ENCODE results near the gene EIF1. TPM values are rescaled to one million over a fixed set of nuclear protein-coding genes. Genes with fewer than 3 reads are reported as not detected.

The EIF1 gene
- total RNA-seq, 2 experiments from 2014 or later = 145 to 659 TPM

DNA sequence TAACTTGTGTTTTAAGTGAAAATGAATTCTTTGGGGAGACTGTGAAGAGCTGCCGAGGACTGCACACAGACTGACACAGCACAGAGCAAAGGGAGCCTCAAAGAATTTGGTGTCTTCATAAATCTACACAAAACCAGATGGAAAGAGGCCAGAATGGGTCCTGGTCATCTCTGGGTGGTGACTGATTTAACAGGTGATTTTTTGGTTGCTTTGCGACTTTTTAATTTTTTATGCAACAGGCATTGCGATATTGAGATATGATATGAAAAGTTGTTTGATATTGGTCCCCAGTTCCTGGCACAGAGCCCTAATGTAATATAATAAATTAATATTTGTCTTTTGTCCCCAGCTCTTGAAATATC, 12.6 kb upstream of the EIF1 start:
- no peak for DNase-seq (ENCODE audit: low spot score)
- Histone ChIP-seq H3K79me2 (ENCODE audit: insufficient read depth, low read depth, low read length) (no peaks in the 10 kb centered on the region), H3K9me3 (ENCODE audit: low read length) (no peaks in the 10 kb centered on the region), H3K27ac (ENCODE audit: low read depth, low read length, poor library complexity, severe bottlenecking) (no peak overlapping the region), H3K4me3 (ENCODE audit: low read depth, low read length, poor library complexity, severe bottlenecking) (no peak overlapping the region), H3K4me1 (ENCODE audit: insufficient read depth, low read length, poor library complexity, severe bottlenecking) (peaks cover 15% of the 10 kb centered on the region), H3K9me2 (ENCODE audit: insufficient read depth, low read length) (no peaks in the 10 kb centered on the region), H4K20me1 (ENCODE audit: insufficient read depth, low read length) (no peaks in the 10 kb centered on the region), H2AFZ (ENCODE audit: low read length) (no peak overlapping the region), H3K36me3 (ENCODE audit: insufficient read depth, low read length) (no peaks in the 10 kb centered on the region), H3K4me2 (ENCODE audit: low read length) (no peak overlapping the region)
- CTCF ChIA-PET (ENCODE audit: unreplicated experiment) = no interaction called here
- no TSS peak for BruUV-seq (replicated peaks)
- POLR2A ChIA-PET = interaction anchor here (0.6 kb wide), 1 partner anchor 766 kb away, joined by 3 read pairs; no protein-coding TSS in a partner anchor
- intact Hi-C loops (cut with micrococcal nuclease; ENCODE audit: unreplicated experiment) = no loop called here
- TF ChIP-seq EZH2phosphoT487 (IDR thresholded peaks at IDR 0.05; ENCODE audit: borderline replicate concordance, low read depth, low read length) = no peak
- TF ChIP-seq, protein P1, sequence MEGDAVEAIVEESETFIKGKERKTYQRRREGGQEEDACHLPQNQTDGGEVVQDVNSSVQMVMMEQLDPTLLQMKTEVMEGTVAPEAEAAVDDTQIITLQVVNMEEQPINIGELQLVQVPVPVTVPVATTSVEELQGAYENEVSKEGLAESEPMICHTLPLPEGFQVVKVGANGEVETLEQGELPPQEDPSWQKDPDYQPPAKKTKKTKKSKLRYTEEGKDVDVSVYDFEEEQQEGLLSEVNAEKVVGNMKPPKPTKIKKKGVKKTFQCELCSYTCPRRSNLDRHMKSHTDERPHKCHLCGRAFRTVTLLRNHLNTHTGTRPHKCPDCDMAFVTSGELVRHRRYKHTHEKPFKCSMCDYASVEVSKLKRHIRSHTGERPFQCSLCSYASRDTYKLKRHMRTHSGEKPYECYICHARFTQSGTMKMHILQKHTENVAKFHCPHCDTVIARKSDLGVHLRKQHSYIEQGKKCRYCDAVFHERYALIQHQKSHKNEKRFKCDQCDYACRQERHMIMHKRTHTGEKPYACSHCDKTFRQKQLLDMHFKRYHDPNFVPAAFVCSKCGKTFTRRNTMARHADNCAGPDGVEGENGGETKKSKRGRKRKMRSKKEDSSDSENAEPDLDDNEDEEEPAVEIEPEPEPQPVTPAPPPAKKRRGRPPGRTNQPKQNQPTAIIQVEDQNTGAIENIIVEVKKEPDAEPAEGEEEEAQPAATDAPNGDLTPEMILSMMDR (conservative IDR thresholded peaks at IDR 0.05; ENCODE audit: low read length) = no peak

DNA sequence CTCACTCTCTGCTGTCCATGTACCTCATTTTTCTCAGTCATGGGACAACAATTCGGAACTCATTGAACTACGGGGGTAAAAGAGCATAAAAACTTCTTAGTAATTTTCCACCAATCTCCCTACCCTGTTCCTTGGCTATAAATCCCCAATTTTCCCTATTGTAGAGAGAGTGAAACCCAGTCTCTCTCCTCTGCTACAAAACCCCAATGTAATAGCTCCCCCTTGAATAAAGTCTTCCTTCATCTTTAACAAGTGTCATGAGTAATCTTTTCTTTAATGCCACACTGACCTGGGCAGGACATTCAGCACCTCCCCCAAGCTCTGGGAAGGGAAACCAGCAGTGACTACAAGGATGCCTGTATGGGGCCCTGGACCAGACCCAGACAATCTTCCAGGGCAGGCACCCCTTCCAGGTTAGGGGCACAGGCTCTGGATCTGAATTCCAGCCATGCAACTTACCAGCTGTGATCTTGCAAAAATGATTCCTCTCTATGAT, 10.2 kb upstream of the EIF1 start:
- H3K9me2 ChIP-seq (ENCODE audit: insufficient read depth, low read length) = no peaks in the 10 kb centered on the region
- DNase-seq (ENCODE audit: low spot score) = no peak
- peaks cover 15% of the 10 kb centered on the region for H3K4me1 ChIP-seq (ENCODE audit: insufficient read depth, low read length, poor library complexity, severe bottlenecking)
- no peaks in the 10 kb centered on the region for H3K79me2 ChIP-seq (ENCODE audit: insufficient read depth, low read depth, low read length)
- no TSS peak for BruUV-seq (replicated peaks)
- H3K27ac ChIP-seq (ENCODE audit: low read depth, low read length, poor library complexity, severe bottlenecking) = no peak overlapping the region
- no peaks in the 10 kb centered on the region for H4K20me1 ChIP-seq (ENCODE audit: insufficient read depth, low read length)
- H3K36me3 ChIP-seq (ENCODE audit: insufficient read depth, low read length) = no peaks in the 10 kb centered on the region
- no peak for TF ChIP-seq EZH2phosphoT487 (IDR thresholded peaks at IDR 0.05; ENCODE audit: borderline replicate concordance, low read depth, low read length)
- TF ChIP-seq, protein P1 (conservative IDR thresholded peaks at IDR 0.05; ENCODE audit: low read length) = no peak
- H2AFZ ChIP-seq (ENCODE audit: low read length) = peak overlapping the region; percentile 94
- H3K9me3 ChIP-seq (ENCODE audit: low read length) = no peaks in the 10 kb centered on the region
- ChIA-PET POLR2A (interaction anchor here (2.5 to 3.5 kb wide), 2 partner anchors 11 to 12 kb away, joined by 10 to 24 read pairs; partner anchors contain the start of gene EIF1), CTCF (ENCODE audit: unreplicated experiment) (interaction anchor here (1.6 to 1.8 kb wide), 2 partner anchors 10 to 11 kb away, joined by 4 read pairs; partner anchors contain the start of gene EIF1)
- H3K4me3 ChIP-seq (ENCODE audit: low read depth, low read length, poor library complexity, severe bottlenecking) = peak overlapping the region; percentile 32
- intact Hi-C loops (cut with micrococcal nuclease; ENCODE audit: unreplicated experiment) = no loop called here
- H3K4me2 ChIP-seq (ENCODE audit: low read length) = peak overlapping the region; percentile 40

All from OCI-LY7 (cell line).